Calu3 (cell line): ENCODE results near the gene BACH2. TPM values are rescaled to one million over a fixed set of nuclear protein-coding genes. Genes with fewer than 3 reads are reported as not detected.
"Not testable (repeated sequence)": the region's sequence is repeated elsewhere in the genome, so short reads cannot be mapped to it uniquely, and the experiment has no call there.

Source experiments
- BruUV-seq: library from RNA; stranded (reverse); fragments of 400-500 nt; replicated peaks from 2 replicates; lab custom pipeline; 2021; lab: Mats Ljungman, UMichigan
- CTCF ChIA-PET: fragments of 300-600 bp; sonication (Branson Sonifier 250); formaldehyde crosslinking; loops from one replicate; lab custom pipeline; 2022; ENCODE audit warnings: antibody characterized with exemption; lab: Charles Lee
- DNase-seq: peaks from one replicate; pipeline ENCODE4 v3.0.0; 2022
- H3K27ac Mint-ChIP-seq: one replicate; pipeline ENCODE4 v1.8.0; 2022; ENCODE audit warnings: mixed read lengths; ENCODE audit not compliant: unreplicated experiment
- H3K27me3 Mint-ChIP-seq: one replicate; pipeline ENCODE4 v1.8.0; 2022; ENCODE audit warnings: mixed read lengths; ENCODE audit not compliant: unreplicated experiment
- H3K36me3 Mint-ChIP-seq: one replicate; pipeline ENCODE4 v1.8.0; 2022; ENCODE audit warnings: mild to moderate bottlenecking, moderate library complexity, mixed read lengths; ENCODE audit not compliant: insufficient read depth, unreplicated experiment
- H3K4me1 Mint-ChIP-seq: one replicate; pipeline ENCODE4 v1.8.0; 2022; ENCODE audit warnings: mild to moderate bottlenecking, low read depth, mixed read lengths; ENCODE audit not compliant: unreplicated experiment
- H3K4me3 Mint-ChIP-seq: one replicate; pipeline ENCODE4 v1.8.0; 2022; ENCODE audit warnings: mild to moderate bottlenecking, low read depth, moderate library complexity, mixed read lengths; ENCODE audit not compliant: unreplicated experiment
- H3K9me3 Mint-ChIP-seq: one replicate; pipeline ENCODE4 v1.8.0; 2022; ENCODE audit warnings: low read depth, mixed read lengths; ENCODE audit not compliant: unreplicated experiment
- intact Hi-C: fragments of 100-400 bp; cut with micrococcal nuclease; formaldehyde crosslinking; loops from one replicate; pipeline ENCODE4 v1.10.0; 2022; ENCODE audit not compliant: unreplicated experiment
- total RNA-seq: library from RNA; stranded (reverse); gene quantifications from 2 replicates; pipeline ENCODE4 v1.2.3, GENCODE V29; 2022
- TF ChIP-seq, protein P1 (sequence below): fragments of 200-600 bp; IDR thresholded peaks from one replicate; pipeline ENCODE4 v1.8.0; 2022; ENCODE audit warnings: antibody characterized with exemption; ENCODE audit not compliant: unreplicated experiment

The BACH2 gene
- total RNA-seq, 1 experiment from 2014 or later = 7.2 TPM

DNA sequence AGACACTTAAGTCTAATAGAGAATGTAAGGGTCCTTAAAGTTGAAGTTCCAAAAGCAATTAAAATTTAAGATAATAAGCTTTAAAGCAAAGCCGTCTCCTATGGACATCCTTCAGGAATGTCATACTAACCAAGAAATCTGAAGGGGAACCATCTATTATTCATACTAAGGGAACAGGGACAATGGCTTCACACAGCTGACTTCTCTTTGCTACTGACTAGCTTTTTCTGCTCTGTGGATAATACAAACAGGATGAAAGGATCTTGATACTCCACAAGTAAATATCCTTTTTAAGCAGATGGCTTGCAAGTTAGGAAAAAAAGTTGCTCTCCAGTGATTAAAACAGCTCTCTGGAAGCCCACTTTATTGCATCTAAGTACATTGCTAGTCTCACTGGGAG lies 178.6 kb downstream of the BACH2 start:
- Mint-ChIP-seq H3K27me3 (no peaks in the 10 kb centered on the region), H3K9me3 (peaks cover 6% of the 10 kb centered on the region), H3K4me3 (no peak overlapping the region), H3K36me3 (no peaks in the 10 kb centered on the region), H3K4me1 (no peaks in the 10 kb centered on the region), H3K27ac (no peak overlapping the region)
- CTCF ChIA-PET = no interaction called here
- DNase-seq = no peak
- TF ChIP-seq, protein P1, sequence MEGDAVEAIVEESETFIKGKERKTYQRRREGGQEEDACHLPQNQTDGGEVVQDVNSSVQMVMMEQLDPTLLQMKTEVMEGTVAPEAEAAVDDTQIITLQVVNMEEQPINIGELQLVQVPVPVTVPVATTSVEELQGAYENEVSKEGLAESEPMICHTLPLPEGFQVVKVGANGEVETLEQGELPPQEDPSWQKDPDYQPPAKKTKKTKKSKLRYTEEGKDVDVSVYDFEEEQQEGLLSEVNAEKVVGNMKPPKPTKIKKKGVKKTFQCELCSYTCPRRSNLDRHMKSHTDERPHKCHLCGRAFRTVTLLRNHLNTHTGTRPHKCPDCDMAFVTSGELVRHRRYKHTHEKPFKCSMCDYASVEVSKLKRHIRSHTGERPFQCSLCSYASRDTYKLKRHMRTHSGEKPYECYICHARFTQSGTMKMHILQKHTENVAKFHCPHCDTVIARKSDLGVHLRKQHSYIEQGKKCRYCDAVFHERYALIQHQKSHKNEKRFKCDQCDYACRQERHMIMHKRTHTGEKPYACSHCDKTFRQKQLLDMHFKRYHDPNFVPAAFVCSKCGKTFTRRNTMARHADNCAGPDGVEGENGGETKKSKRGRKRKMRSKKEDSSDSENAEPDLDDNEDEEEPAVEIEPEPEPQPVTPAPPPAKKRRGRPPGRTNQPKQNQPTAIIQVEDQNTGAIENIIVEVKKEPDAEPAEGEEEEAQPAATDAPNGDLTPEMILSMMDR = no peak
- intact Hi-C loops = no loop called here
- no TSS peak for BruUV-seq

DNA sequence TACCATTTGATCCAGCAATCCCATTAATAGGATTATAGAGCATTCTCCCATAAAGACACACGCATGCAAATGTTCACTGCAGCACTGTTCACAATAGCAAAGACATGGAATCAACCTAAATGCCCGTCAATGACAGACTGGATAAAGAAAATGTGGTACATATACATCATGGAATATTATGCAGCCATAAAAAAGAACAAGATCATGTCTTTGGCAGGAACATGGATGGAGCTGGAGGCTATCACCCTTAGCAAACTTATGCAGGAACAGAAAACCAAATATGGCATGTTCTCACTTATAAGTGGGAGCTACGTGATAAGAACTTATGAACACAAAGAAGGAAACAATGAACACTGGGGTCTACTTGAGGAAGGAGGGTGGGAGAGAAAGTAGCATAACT lies 180.5 kb downstream of the BACH2 start:
- DNase-seq, CTCF ChIA-PET, H3K4me3 Mint-ChIP-seq, H3K9me3 Mint-ChIP-seq, intact Hi-C loops, H3K36me3 Mint-ChIP-seq, H3K4me1 Mint-ChIP-seq, H3K27me3 Mint-ChIP-seq, BruUV-seq, H3K27ac Mint-ChIP-seq: not testable (repeated sequence)

DNA sequence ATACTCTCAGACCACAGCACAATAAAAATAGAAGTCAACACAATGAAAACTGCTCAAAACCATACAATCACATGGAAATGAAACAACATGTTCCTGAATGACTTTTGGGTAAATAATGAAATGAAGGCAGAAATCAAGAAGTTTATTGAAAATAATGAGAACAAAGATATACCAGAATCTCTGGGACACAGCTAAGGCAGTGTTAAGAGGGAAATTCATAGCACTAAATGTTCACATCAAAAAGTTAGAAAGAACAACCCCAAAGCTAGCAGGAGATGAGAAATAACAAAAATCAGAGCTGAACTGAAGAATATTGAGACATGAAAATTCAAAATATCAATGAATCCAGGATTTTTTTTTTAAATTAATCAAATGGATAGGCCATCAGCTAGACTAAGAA lies 183.3 kb downstream of the BACH2 start:
- intact Hi-C loops = no loop called here
- H3K9me3 Mint-ChIP-seq = peaks cover 7% of the 10 kb centered on the region
- H3K36me3 Mint-ChIP-seq = no peaks in the 10 kb centered on the region
- TF ChIP-seq, protein P1 = no peak
- peaks cover 13% of the 10 kb centered on the region for H3K27me3 Mint-ChIP-seq
- BruUV-seq = no TSS peak
- CTCF ChIA-PET = no interaction called here
- H3K4me1 Mint-ChIP-seq = no peaks in the 10 kb centered on the region
- DNase-seq = no peak
- H3K27ac Mint-ChIP-seq = no peak overlapping the region
- H3K4me3 Mint-ChIP-seq = no peak overlapping the region

DNA sequence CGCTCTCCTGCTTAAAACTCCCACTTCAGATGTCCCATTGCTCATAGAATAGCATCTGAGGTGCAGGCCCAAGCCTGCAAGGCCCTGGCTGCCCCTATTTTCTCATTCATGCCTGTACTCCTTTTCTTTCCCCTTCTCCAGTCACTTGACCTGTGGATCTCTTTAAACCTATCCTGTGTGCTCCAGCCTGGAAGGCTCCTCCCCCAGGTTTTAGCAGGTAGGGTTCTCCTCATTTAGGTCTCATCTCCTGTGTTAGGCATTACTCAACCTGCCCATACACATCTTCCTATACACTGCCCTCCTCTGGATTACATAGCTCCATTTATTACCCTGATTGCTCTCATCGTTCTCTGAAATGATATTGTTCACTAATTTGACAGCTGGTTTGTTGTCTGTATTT lies 185.3 kb downstream of the BACH2 start:
- intact Hi-C loops = no loop called here
- CTCF ChIA-PET = no interaction called here
- BruUV-seq = no TSS peak
- H3K4me1 Mint-ChIP-seq = no peaks in the 10 kb centered on the region
- peaks cover 4% of the 10 kb centered on the region for H3K9me3 Mint-ChIP-seq
- no peak overlapping the region for H3K4me3 Mint-ChIP-seq
- no peaks in the 10 kb centered on the region for H3K36me3 Mint-ChIP-seq
- peaks cover 14% of the 10 kb centered on the region for H3K27me3 Mint-ChIP-seq
- no peak for DNase-seq
- TF ChIP-seq, protein P1 = no peak
- H3K27ac Mint-ChIP-seq = no peak overlapping the region

DNA sequence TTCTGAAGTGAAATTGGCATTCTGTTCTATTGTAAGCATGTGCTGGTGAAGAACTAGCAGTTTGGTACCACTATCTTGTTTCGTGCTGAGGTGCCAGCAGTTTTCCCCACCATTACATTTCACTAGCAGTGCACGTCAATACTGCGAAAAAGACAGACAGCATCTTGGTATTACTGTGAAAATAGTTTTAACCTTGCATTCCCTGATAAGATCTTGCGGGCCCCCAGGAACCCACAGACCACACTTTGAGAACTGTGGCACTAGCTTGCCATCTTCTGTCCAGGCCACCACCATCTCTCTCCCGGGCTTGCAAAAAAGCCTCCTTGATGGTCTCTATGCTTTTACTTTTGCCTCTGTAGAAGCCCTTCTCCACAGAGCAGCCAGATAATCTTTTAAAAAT lies 185.7 kb downstream of the BACH2 start:
- Mint-ChIP-seq H3K27me3 (peaks cover 14% of the 10 kb centered on the region), H3K9me3 (peaks cover 4% of the 10 kb centered on the region), H3K4me1 (no peaks in the 10 kb centered on the region), H3K27ac (no peak overlapping the region), H3K4me3 (no peak overlapping the region), H3K36me3 (no peaks in the 10 kb centered on the region)
- intact Hi-C loops = no loop called here
- no TSS peak for BruUV-seq
- TF ChIP-seq, protein P1 = no peak
- CTCF ChIA-PET = no interaction called here
- DNase-seq = no peak
